LNCaP clone FGC (cell line): ENCODE data around the gene CAPN2.
"Not testable (repeated sequence)": the region's sequence is repeated elsewhere in the genome, so short reads cannot be mapped to it uniquely, and the experiment has no call there.

ENCODE experiments used
- DNase-seq: peaks from one replicate; pipeline ENCODE4 v3.0.0-alpha.2; 2011; ENCODE audit warnings: low read depth
- H3K4me3 ChIP-seq: 2 replicates; pipeline ENCODE4 v1.5.1; 2011; ENCODE audit warnings: mild to moderate bottlenecking, low read depth, low read length, control low read depth
- CTCF ChIP-seq: IDR thresholded peaks from 2 replicates; pipeline ENCODE4 v1.5.1; 2012; ENCODE audit warnings: mild to moderate bottlenecking; ENCODE audit not compliant: control insufficient read depth, insufficient read depth; ENCODE audit errors: extremely low read depth

The CAPN2 gene

GRCh38 chr1:223794136-223794880 lies 82.0 kb downstream of the CAPN2 start:
- no peak for DNase-seq
- H3K4me3 ChIP-seq: no peak overlapping the region
- no peak for TF ChIP-seq CTCF

GRCh38 chr1:223796210-223796609 lies 83.9 kb downstream of the CAPN2 start:
- DNase-seq: no peak
- H3K4me3 ChIP-seq: no peak overlapping the region
- TF ChIP-seq CTCF: no peak

GRCh38 chr1:223802032-223802431 lies 89.7 kb downstream of the CAPN2 start:
- DNase-seq: no peak
- no peak for TF ChIP-seq CTCF
- H3K4me3 ChIP-seq: no peak overlapping the region

GRCh38 chr1:223802602-223803001 lies 90.3 kb downstream of the CAPN2 start:
- H3K4me3 ChIP-seq: no peak overlapping the region
- no peak for DNase-seq
- TF ChIP-seq CTCF: no peak

- no peak for DNase-seq
- no peak for TF ChIP-seq CTCF
- H3K4me3 ChIP-seq: no peak overlapping the region
Observed at GRCh38 chr1:223803211-223803610, 90.9 kb downstream of the CAPN2 start.

- not testable (repeated sequence) for DNase-seq
Observed at GRCh38 chr1:223809905-223810304, 97.6 kb downstream of the CAPN2 start.

GRCh38 chr1:223810586-223810985 lies 98.2 kb downstream of the CAPN2 start:
- DNase-seq: no peak
- TF ChIP-seq CTCF: no peak
- no peak overlapping the region for H3K4me3 ChIP-seq

More at GRCh38 chr1:223809905-223810304, 97.6 kb downstream of the CAPN2 start:
- not testable (repeated sequence) for H3K4me3 ChIP-seq
